Measurements from ENCODE around the gene FGD4. TPM values are rescaled to one million over a fixed set of nuclear protein-coding genes. Genes with fewer than 3 reads are reported as not detected.
"Not testable (repeated sequence)": the region's sequence is repeated elsewhere in the genome, so short reads cannot be mapped to it uniquely, and the experiment has no call there.

FGD4 gene
- total RNA-seq, 3 donors from 2014 or later = 50.5 to 57.8 (median 56.3) TPM

- Histone ChIP-seq H3K36me3 (no peaks in the 10 kb centered on the region), H3K9me3 (no peaks in the 10 kb centered on the region), H3K4me3 (no peak overlapping the region), H3K27ac (no peak overlapping the region), H3K4me1 (no peaks in the 10 kb centered on the region), H3K27me3 (no peaks in the 10 kb centered on the region)
- intact Hi-C loops (cut with DNase I; ENCODE audit: low total_unique reads) = no loop called here
- TF ChIP-seq POLR2A (IDR thresholded peaks at IDR 0.05) = no peak
- no peak for TF ChIP-seq CTCF (IDR thresholded peaks at IDR 0.05)
- TF ChIP-seq POLR2AphosphoS5 (IDR thresholded peaks at IDR 0.05) = no peak
- no peak for DNase-seq (ENCODE audit: low spot score in 2 of 2)
Observed at GRCh38 chr12:32509328-32510091, 110.2 kb downstream of the FGD4 start.

DNA sequence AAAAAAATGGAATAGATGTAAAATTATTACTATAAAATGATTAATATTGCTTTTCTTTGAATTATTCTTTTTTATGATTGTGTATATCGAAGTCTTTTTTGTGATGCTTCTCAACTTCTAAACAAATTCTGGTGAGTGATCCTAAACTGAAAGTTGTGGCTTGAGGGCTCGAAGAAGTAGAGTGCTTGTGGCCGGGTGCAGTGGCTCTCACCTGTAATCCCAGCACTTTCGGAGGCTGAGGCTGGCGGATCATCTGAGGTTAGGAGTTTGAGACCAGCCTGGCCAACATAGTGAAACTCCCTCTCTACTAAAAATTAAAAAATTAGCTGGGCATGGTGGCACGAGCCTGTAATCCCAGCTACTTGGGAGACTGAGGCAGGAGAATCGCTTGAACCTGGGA lies 112.6 kb downstream of the FGD4 start:
- H3K9me3 ChIP-seq; H3K4me3 ChIP-seq; H3K4me1 ChIP-seq; intact Hi-C loops (cut with DNase I; ENCODE audit: low total_unique reads); H3K27me3 ChIP-seq; H3K27ac ChIP-seq; DNase-seq (ENCODE audit: low spot score in 2 of 2); H3K36me3 ChIP-seq: not testable (repeated sequence)

GRCh38 chr12:32512379-32512778 lies 113.0 kb downstream of the FGD4 start:
- Histone ChIP-seq H3K9me3 (no peaks in the 10 kb centered on the region), H3K27ac (no peak overlapping the region), H3K36me3 (no peaks in the 10 kb centered on the region), H3K4me1 (no peaks in the 10 kb centered on the region), H3K27me3 (no peaks in the 10 kb centered on the region), H3K4me3 (no peak overlapping the region)
- TF ChIP-seq POLR2A (IDR thresholded peaks at IDR 0.05) (no peak), POLR2AphosphoS5 (IDR thresholded peaks at IDR 0.05) (no peak)
- intact Hi-C loops (cut with DNase I; ENCODE audit: low total_unique reads) = no loop called here
- no peak for DNase-seq (ENCODE audit: low spot score in 2 of 2)

DNA sequence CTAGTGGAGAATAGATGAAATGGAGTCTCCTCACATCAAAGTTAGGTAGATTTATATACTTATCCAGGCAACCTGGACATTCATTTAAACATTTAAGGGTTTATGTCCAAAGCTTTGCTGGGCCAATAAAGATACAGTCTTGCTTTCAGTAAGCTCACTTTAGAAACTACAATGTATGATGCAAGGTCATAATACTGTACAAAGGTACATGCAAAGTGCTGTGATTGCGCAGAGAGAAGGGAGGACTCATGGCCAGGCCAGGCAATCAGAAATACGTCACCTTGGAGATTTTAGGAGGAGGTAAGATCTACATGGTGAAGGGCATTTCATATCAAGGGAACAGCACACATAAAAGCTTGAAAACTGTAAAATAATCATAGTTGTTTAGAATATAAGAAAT lies 113.6 kb downstream of the FGD4 start:
- DNase-seq (ENCODE audit: low spot score in 2 of 2) = no peak
- intact Hi-C loops (cut with DNase I; ENCODE audit: low total_unique reads) = no loop called here
- no peaks in the 10 kb centered on the region for H3K27me3 ChIP-seq
- H3K27ac ChIP-seq = no peak overlapping the region
- H3K36me3 ChIP-seq = no peaks in the 10 kb centered on the region
- H3K4me3 ChIP-seq = no peak overlapping the region
- no peaks in the 10 kb centered on the region for H3K9me3 ChIP-seq
- TF ChIP-seq POLR2AphosphoS5 (IDR thresholded peaks at IDR 0.05) (no peak), POLR2A (IDR thresholded peaks at IDR 0.05) (no peak), CTCF (IDR thresholded peaks at IDR 0.05) (no peak)
- H3K4me1 ChIP-seq = no peaks in the 10 kb centered on the region

DNA sequence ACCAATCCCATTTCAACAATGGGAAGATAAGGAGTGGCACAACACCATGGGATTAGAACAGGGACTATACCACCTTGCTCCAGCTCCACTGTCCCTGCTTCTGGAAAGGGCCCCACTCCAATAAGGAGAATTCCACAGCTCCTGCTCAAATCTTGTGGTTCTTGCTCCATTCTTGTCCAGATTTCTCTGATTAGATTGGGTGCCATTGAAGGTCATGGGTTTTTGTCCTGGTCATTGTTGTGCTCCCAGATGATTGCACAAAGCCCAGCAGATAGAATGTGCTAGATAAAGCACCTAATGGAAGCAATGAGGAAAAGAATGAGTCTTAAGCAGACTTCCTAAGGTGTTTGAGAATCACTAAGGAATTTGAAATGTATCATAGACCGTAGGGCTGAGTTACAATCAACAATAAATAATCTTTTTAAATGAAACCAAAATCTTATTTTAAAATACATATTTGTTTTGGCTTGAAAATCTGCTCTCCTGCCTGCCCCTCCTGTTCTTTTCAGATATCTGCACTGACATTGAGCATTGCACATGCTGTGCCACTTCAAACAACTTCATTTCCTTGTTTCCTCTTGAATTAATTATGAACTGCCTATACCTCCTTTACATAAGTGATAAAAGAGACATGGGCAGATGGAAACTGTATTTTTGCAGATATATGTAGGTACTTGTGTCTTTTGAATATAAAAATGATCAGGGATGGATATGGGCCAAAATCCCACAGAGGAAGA lies 115.9 kb downstream of the FGD4 start:
- no peak overlapping the region for H3K4me3 ChIP-seq
- no peak for DNase-seq (ENCODE audit: low spot score in 2 of 2)
- no peak overlapping the region for H3K27ac ChIP-seq
- H3K36me3 ChIP-seq = no peaks in the 10 kb centered on the region
- no peaks in the 10 kb centered on the region for H3K9me3 ChIP-seq
- no peaks in the 10 kb centered on the region for H3K27me3 ChIP-seq
- intact Hi-C loops (cut with DNase I; ENCODE audit: low total_unique reads) = no loop called here
- H3K4me1 ChIP-seq = no peaks in the 10 kb centered on the region
- TF ChIP-seq POLR2AphosphoS5 (IDR thresholded peaks at IDR 0.05) (no peak), POLR2A (IDR thresholded peaks at IDR 0.05) (no peak), CTCF (IDR thresholded peaks at IDR 0.05) (no peak)

DNA sequence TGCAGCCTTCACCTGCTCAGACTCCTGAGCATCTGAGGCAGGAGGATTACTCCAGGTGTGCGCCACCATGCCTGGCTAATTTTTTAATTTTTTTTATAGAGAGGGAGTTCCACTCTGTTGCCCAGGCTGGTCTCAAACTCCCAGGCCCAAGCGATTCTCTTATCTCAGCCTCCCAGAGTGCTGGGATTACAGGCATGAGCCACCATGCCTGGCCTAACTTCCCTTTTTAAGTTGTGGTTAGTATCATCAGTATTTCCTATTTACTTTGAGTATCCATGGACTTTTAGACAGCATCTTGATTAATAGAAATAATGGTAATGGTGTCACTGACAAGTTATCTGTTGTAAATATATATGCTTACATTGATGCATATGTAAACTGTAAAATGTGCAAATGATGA lies 116.9 kb downstream of the FGD4 start:
- no peaks in the 10 kb centered on the region for H3K4me1 ChIP-seq
- no peak overlapping the region for H3K27ac ChIP-seq
- H3K27me3 ChIP-seq = no peaks in the 10 kb centered on the region
- no peak overlapping the region for H3K4me3 ChIP-seq
- intact Hi-C loops (cut with DNase I; ENCODE audit: low total_unique reads) = no loop called here
- no peaks in the 10 kb centered on the region for H3K36me3 ChIP-seq
- no peak for DNase-seq (ENCODE audit: low spot score in 2 of 2)
- H3K9me3 ChIP-seq = no peaks in the 10 kb centered on the region
- no peak for TF ChIP-seq POLR2AphosphoS5 (IDR thresholded peaks at IDR 0.05)
- no peak for TF ChIP-seq POLR2A (IDR thresholded peaks at IDR 0.05)
- TF ChIP-seq CTCF (IDR thresholded peaks at IDR 0.05) = no peak
